T-helper 17 cell (primary cell): ENCODE data around the gene DELE1. TPM values are rescaled to one million over a fixed set of nuclear protein-coding genes. Genes with fewer than 3 reads are reported as not detected.

ENCODE experiments used
- ATAC-seq: fragments of 150-1000 bp; cut with Tn5 transposase; 2 replicates; pipeline ENCODE4 v1.10.0; 2021; ENCODE audit warnings: mild to moderate bottlenecking, moderate library complexity
- DNase-seq, 3 donors: peaks; one replicate each; pipeline versions ENCODE4 v3.0.0 to v3.0.0-alpha.2; 2020 to 2021
- H3K9me3 ChIP-seq: one replicate; pipeline ENCODE4 v1.7.0; 2013; ENCODE audit warnings: low read length, mild to moderate bottlenecking; ENCODE audit not compliant: control insufficient read depth, poor library complexity, severe bottlenecking
- H3K27ac Mint-ChIP-seq: one replicate; pipeline ENCODE4 v1.8.0; 2022; ENCODE audit warnings: mild to moderate bottlenecking, moderate library complexity, mixed read lengths
- H3K27me3 Mint-ChIP-seq: one replicate; pipeline ENCODE4 v1.8.0; 2022; ENCODE audit warnings: mixed read lengths
- H3K36me3 Mint-ChIP-seq: one replicate; pipeline ENCODE4 v1.8.0; 2022; ENCODE audit warnings: low read depth, mixed read lengths
- H3K4me1 Mint-ChIP-seq: one replicate; pipeline ENCODE4 v1.8.0; 2022; ENCODE audit warnings: mild to moderate bottlenecking, mixed read lengths
- H3K4me3 Mint-ChIP-seq: one replicate; pipeline ENCODE4 v1.8.0; 2022; ENCODE audit warnings: mild to moderate bottlenecking, moderate library complexity, mixed read lengths
- total RNA-seq, 4 donors: library from RNA in 2 of 4; stranded (reverse) in 2 of 4; gene quantifications; one replicate each; pipeline ENCODE4 v1.2.3 and lab custom pipeline; 2022 to 2026

The DELE1 gene
- total RNA-seq, 2 donors from 2014 or later, result 76.6 to 86.7 TPM

DNA sequence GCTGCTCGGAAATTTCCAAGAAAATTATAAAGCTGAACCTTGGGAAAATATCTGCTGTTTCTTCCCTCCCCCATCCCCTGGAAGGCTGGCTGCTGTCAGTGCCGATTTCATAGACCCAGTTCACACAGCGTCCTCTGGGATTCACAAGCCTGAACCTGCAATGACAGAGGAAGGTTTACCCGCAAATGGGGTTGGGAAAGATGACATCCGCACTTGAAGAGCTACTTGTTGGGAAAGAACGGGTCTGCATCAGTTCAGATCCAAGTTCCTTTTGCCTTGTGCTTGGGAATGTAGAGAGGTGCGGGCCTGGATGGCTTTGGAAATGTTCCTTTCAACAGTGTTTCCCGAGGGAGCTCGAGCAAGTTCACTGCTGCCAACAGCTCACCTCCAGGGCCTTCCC is 20.4 kb downstream of the DELE1 start:
- no peak overlapping the region for H3K4me3 Mint-ChIP-seq

DNA sequence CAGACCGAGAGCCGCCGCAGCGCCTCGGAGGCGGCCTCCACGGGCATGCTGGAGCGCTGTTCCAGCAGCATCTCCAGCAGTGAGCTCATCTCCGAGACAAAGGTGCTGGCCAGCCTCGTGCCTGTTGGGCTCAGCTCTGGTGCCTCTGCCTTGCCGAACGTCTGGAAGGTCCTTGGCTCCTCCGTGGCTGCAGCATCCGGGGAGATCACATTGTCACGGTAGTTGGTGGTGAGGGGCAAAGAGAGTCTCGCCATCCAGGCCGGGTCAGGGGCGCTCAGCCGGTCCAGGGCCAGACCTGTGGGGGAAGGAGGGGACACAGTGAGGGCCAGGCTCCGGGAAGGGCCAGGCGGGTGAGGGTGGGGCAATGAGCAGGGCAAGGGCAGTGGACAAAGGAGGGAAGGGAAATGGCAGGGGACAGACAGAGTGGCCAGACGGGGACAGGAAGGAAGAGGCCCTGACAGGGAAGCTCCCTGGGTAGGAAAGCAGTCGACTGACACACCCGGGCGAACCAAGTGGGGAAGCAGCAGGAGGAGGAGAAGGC is 21.9 kb downstream of the DELE1 start:
- Mint-ChIP-seq H3K27ac (no peak overlapping the region), H3K4me1 (peaks cover 3% of the 10 kb centered on the region), H3K4me3 (no peak overlapping the region), H3K36me3 (no peaks in the 10 kb centered on the region), H3K27me3 (no peaks in the 10 kb centered on the region)
- DNase-seq (no peak), ATAC-seq (no peak)
- H3K9me3 ChIP-seq, result no peaks in the 10 kb centered on the region

More for the DNA sequence above, 20.4 kb downstream of the DELE1 start:
- DNase-seq, result no peak
- Mint-ChIP-seq H3K4me1 (peaks cover 7% of the 10 kb centered on the region), H3K36me3 (no peaks in the 10 kb centered on the region), H3K27me3 (no peaks in the 10 kb centered on the region), H3K27ac (peak overlapping the region; percentile 70)
- ATAC-seq, result no peak
- H3K9me3 ChIP-seq, result no peaks in the 10 kb centered on the region

DNA sequence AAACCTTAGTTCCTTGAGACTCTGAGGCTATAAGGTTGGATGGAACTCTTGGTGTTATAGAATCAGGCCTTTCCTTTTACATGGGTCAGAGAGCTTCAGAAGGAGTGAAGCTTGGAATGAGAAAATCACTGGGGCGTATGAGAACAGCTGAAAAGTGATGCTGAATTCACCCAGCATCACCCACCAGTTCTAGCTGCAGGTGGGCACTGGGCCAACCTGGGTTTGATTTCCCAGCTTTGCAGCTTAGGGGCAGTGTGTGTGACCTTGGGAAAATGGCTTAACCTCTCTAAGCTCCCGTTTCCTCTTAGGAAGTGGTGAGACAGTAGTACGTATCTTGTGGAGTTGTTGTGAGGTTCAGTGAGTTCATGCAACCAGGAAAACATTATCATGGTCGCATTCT is 23.6 kb downstream of the DELE1 start:
- H3K9me3 ChIP-seq, result no peaks in the 10 kb centered on the region
- Mint-ChIP-seq H3K36me3 (no peaks in the 10 kb centered on the region), H3K4me1 (peaks cover 6% of the 10 kb centered on the region), H3K4me3 (no peak overlapping the region), H3K27ac (no peak overlapping the region), H3K27me3 (peaks cover 4% of the 10 kb centered on the region)
- DNase-seq (no peak), ATAC-seq (no peak)

DNA sequence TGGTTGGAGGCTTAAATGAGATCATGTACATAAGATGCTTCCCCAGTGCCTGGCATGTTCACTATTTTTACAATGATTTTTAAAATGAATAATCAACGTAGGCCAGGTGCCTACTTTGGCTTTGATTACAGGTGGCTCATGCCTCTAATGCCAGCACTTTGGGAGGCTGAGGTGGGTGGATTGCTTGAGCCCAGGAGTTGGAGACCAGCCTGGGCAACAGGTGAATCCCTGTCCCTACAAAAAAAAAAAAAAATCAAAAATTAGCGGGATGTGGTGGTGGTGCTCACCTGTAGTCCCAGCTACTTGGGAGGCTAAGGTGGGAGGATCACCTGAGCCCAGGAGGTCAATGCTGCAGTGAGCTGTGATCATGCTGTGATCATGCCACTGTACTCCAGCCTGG is 25.1 kb downstream of the DELE1 start:
- H3K4me3 Mint-ChIP-seq, result no peak overlapping the region
- H3K27ac Mint-ChIP-seq, result no peak overlapping the region
- ATAC-seq, result no peak
- peaks cover 4% of the 10 kb centered on the region for H3K27me3 Mint-ChIP-seq
- peaks cover 7% of the 10 kb centered on the region for H3K4me1 Mint-ChIP-seq
- no peaks in the 10 kb centered on the region for H3K36me3 Mint-ChIP-seq
- DNase-seq, result no peak
- H3K9me3 ChIP-seq, result no peaks in the 10 kb centered on the region

DNA sequence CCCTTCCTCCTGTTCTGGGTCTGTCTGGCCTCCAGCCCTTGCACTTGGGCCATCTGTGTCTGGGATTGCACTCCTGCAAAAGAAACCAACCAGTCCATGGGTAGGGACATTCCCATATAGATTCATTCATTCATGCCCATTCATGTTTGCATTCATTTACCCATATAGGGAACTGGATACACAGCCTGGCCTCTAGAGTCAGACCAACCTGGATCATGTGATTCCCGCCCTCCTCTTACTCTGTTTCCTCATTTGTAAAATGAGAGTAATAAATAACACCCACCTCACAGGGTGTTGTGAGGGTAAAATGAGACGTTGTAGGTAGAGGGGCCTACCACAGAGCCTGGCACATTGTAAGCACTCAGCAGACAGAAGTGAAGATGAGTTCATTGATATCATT is 25.8 kb downstream of the DELE1 start:
- Mint-ChIP-seq H3K4me1 (peaks cover 7% of the 10 kb centered on the region), H3K27ac (no peak overlapping the region), H3K4me3 (no peak overlapping the region), H3K36me3 (no peaks in the 10 kb centered on the region), H3K27me3 (peaks cover 4% of the 10 kb centered on the region)
- H3K9me3 ChIP-seq, result no peaks in the 10 kb centered on the region
- DNase-seq, result no peak
- no peak for ATAC-seq

DNA sequence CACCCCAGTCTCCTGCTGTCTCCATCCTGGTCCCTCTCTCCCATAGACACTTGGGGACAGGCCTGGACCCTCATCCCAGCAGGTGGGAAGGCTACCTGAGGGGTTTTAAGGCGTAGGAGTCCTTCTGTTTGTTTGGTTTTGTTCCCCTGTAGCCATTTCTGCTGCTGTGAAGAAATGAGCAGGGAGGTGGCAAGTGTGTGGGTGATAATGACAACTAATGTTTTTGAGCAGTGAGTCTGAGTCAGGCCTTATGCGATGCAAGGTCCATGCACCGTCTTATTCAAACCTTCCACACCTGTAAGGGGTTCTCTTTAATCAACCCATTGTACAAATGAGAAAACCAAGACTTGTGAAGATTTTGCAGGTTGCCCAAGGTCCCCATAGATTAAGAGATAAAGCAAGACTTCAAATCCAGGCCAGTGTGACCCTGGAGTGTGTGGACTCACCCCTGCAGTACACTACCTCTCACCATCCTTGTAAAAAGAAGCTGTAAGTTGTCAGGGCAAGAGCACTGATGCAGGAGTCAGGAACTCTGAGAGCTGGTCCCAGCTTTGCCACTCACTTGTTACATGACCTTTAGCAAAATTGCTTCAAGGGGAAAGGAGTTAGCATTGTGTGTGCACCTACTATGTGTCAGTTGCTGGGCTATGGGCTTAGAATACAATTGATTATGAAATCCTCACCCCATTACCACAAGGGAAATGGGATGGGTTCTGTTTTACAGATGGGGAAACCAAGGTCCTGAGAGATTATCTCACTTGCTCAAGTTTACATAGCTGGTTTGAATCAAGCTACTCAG is 26.7 kb downstream of the DELE1 start:
- H3K27me3 Mint-ChIP-seq, result peaks cover 4% of the 10 kb centered on the region
- ATAC-seq, result no peak
- no peak for DNase-seq

DNA sequence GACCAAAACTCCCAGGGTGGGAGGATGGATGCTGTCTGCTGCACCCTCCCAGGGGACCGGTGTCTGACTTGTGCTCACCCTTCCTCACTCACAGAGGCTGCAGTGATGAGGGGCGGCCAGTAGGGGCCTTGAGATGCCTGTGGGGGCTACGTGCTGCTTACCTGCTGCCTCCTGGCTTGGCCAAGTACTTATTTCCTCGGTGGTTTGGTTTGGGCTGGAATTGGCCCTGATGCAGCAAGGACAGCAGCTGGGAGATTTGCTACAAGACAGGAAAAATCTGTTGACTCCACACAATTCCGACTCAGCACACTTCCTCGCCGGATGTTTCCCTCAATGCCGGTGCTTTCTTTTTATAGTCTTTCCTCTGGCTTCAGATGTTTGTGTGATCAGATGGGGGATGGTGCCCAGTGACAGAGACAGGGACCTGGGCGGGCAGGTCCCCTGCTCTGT is 27.7 kb downstream of the DELE1 start:
- no peaks in the 10 kb centered on the region for H3K36me3 Mint-ChIP-seq
- DNase-seq, result no peak
- H3K4me3 Mint-ChIP-seq, result no peak overlapping the region
- H3K4me1 Mint-ChIP-seq, result peaks cover 7% of the 10 kb centered on the region
- H3K27me3 Mint-ChIP-seq, result peaks cover 4% of the 10 kb centered on the region
- H3K27ac Mint-ChIP-seq, result peak overlapping the region; percentile 81
- peak; percentile 79 for ATAC-seq
- H3K9me3 ChIP-seq, result no peaks in the 10 kb centered on the region

More for the DNA sequence above, 26.7 kb downstream of the DELE1 start:
- Mint-ChIP-seq H3K36me3 (no peaks in the 10 kb centered on the region), H3K4me1 (peaks cover 7% of the 10 kb centered on the region), H3K4me3 (no peak overlapping the region), H3K27ac (no peak overlapping the region)
- no peaks in the 10 kb centered on the region for H3K9me3 ChIP-seq

DNA sequence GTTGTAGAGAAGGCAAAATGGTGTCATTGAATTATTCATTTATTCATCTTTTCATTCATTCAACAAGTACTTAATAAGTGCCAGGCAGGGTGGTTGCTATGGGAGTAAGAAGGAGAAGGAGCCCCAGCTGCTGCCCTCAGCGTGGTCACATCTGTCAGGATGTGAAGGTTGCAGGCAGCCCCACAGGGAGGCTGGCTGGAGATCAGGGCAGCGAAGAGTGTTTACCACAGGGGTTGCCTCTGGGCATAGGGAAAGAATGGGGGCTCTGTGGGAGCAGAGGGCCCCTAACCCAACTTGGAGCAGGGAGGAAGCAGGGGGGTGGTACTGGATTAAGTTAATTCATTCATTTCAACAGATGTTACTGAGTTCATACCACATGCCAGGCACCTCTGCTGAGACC is 28.3 kb downstream of the DELE1 start:
- H3K27ac Mint-ChIP-seq, result peak overlapping the region; percentile 81
- peaks cover 4% of the 10 kb centered on the region for H3K27me3 Mint-ChIP-seq
- peaks cover 7% of the 10 kb centered on the region for H3K4me1 Mint-ChIP-seq
- DNase-seq, result no peak
- H3K9me3 ChIP-seq, result no peaks in the 10 kb centered on the region
- ATAC-seq, result no peak
- no peak overlapping the region for H3K4me3 Mint-ChIP-seq
- H3K36me3 Mint-ChIP-seq, result no peaks in the 10 kb centered on the region

DNA sequence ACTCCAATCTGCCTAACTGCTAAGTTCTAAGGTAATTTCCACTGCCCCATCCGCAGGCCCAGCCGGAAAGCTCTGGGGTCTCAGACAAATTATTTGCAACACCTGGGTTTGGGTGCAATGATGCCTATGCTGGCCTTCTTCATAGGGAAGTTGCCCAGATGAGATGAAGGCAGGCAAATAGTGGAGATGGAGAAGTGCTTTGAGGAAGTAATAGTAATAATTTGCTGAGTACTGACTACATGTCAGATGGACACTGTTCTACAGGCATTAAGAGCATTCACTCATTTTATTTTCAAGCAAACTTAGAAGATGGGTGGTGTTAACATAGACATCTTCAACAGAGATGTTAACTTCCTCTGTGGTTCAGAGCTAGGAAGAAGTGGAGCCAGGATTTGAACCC is 30.5 kb downstream of the DELE1 start:
- Mint-ChIP-seq H3K27ac (no peak overlapping the region), H3K36me3 (no peaks in the 10 kb centered on the region), H3K4me1 (peaks cover 20% of the 10 kb centered on the region), H3K4me3 (no peak overlapping the region), H3K27me3 (peaks cover 4% of the 10 kb centered on the region)
- no peaks in the 10 kb centered on the region for H3K9me3 ChIP-seq
- no peak for ATAC-seq
- no peak for DNase-seq

DNA sequence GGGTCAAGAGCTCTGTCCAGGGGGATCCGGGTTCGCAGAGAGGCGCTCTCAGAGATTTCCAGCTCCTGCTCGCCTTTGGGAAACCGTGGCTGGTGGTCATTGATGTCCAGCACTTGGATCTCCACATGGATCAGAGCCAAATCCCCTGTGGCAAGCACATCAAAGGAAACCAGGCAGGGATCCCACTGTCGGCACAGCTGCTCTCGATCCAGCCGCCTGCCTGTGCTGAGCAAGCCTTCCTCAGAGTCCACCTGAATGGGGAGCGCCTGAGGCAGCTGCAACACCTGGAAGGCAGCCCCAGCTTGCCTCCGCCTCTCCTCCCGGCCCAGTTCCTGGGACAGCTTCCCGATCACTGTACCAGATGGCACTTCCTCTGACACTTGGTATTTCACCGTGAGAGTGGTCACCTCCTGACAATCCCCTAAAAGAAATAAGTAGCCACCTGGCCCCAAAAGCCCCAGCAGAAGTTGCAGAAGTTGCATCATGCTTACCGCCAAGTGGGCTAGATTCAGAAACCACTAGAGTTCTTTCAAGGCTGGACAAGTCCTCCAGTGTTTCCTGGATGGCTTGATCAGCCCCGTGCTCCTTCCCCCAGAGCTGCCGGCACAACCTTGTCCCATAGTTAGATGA is 33.8 kb downstream of the DELE1 start:
- no peak for ATAC-seq
- H3K4me3 Mint-ChIP-seq, result peak overlapping the region; percentile 73
- H3K4me1 Mint-ChIP-seq, result peaks cover 29% of the 10 kb centered on the region
- no peaks in the 10 kb centered on the region for H3K36me3 Mint-ChIP-seq
- no peak for DNase-seq
- H3K27ac Mint-ChIP-seq, result peak overlapping the region; percentile 84
- H3K9me3 ChIP-seq, result no peaks in the 10 kb centered on the region
- H3K27me3 Mint-ChIP-seq, result no peaks in the 10 kb centered on the region

DNA sequence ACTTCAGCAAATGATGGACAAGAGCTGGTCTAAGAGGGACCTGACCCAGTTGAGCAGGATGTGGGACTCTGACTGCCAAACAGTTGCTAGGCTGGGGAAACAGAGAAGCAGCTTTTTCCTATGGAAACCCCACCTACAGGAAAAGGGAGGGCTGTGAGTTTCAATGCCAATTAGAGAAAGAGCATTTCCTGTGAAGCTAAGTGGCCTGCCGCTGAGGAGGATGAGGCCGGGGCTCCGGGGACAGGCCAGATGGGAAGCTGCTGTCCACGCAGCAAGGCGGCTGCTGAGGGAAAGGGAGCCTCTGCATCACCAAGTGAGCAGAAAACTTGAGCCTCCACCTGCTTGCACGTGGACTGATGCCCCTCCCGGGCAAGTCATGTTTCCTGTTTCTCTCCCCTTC is 34.4 kb downstream of the DELE1 start, which contains the start of gene PCDH12:
TSS of gene PCDH12 (minus strand) at position 90 of the 400 bp plus-strand sequence. CDS start 351 bp downstream, outside the sequence.
- Mint-ChIP-seq H3K36me3 (peaks cover 3% of the 10 kb centered on the region), H3K27ac (peak within 1 kb of the TSS; percentile 84), H3K4me1 (peaks cover 29% of the 10 kb centered on the region), H3K27me3 (no peaks in the 10 kb centered on the region), H3K4me3 (peak within 1 kb of the TSS; percentile 73)
- H3K9me3 ChIP-seq, result no peaks in the 10 kb centered on the region
- no peak for DNase-seq
- no peak for ATAC-seq

DNA sequence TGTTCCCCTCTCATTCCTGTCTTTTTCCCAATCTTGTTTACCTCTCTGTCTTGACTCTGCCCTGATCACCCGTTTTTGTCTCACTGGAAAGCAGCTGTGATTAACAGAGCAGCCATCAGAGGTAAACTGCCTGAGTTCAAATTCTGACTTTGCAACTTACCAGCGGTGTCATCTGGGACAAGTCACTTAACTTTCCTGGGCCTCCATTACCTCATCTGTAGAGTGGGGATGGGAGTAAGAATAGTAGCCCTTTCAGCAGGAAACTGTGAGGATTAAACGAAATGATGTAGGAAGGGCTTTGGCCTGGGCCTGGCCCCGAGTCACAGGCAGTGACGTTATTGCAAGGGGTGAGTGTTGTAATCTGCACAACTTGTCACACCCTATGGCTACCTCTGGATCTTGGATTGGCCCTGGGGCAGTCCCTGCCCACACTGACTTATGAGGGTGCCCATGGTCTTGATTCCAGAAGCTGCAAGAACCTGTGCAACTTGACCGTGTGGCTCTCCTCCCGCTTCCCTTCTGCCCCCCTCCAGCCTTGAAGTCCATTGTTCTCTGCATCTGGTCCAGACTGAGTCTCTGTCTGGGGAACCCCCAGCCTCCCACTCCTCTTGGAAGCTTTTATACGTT is 35.0 kb downstream of the DELE1 start:
- Mint-ChIP-seq H3K4me3 (peak overlapping the region; percentile 73), H3K27ac (peak overlapping the region; percentile 84), H3K27me3 (no peaks in the 10 kb centered on the region), H3K36me3 (peaks cover 3% of the 10 kb centered on the region), H3K4me1 (peaks cover 29% of the 10 kb centered on the region)
- H3K9me3 ChIP-seq, result no peaks in the 10 kb centered on the region
- DNase-seq (no peak), ATAC-seq (no peak)

DNA sequence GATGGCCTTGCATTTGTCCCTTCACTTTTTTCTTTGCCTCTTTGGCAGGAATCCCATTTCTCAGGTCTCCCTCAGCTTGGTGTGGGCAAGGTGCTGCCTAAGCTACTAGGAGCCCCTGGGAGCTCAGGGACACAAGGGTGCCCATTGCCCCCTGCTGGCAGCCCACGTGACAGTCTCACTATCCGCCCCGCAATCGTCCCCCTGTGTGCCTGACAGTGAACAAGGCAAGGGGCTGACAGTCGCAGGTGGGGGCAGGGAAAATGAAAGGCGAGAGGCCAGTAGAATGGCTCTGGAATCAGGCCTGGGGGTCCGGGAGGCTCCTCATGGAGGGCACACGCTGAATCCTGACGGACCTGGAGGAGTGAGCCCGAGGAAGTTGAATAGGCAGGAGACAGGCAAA is 36.3 kb downstream of the DELE1 start:
- Mint-ChIP-seq H3K27me3 (no peaks in the 10 kb centered on the region), H3K36me3 (peaks cover 3% of the 10 kb centered on the region), H3K4me1 (peaks cover 29% of the 10 kb centered on the region), H3K27ac (peak overlapping the region; percentile 84), H3K4me3 (no peak overlapping the region)
- ATAC-seq, result no peak
- no peak for DNase-seq
- no peaks in the 10 kb centered on the region for H3K9me3 ChIP-seq
